ENCODE data around the gene RITA1.

Gene RITA1

DNA sequence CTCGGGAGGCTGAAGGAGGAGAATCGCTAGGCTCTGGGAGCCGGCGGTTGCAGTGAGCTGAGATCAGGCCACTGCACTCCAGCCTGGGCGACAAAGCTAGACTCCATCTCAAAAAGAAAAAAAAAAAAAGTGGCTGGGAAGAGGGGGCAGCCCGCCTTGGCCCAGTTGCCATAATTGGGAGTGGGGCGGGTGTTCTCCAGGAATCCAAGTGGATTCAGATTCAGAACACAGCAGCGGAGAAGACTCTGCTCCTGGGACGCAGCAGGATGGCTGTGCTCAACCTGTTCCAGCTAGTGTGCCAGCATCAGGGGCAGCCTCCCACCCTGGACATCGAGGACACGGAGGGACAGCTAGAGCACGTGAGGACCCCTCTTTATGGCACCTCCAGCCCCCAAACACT, 30.5 kb upstream of the RITA1 start:
- Histone ChIP-seq H3K9me3 (ENCODE audit: control insufficient read depth in 2 of 2, low read length in 2 of 2) (no peaks in the 10 kb centered on the region), H3K27me3 (ENCODE audit: control insufficient read depth in 2 of 2, insufficient read depth in 2 of 2, low read length in 2 of 2) (peaks cover 9 to 15% of the 10 kb centered on the region in 2 donors), H3K4me3 (ENCODE audit: low read length in 2 of 2) (no peak overlapping the region), H3K4me1 (ENCODE audit: control insufficient read depth in 2 of 2, insufficient read depth in 2 of 2, low read length in 2 of 2) (peaks cover 10 to 19% of the 10 kb centered on the region in 2 donors), H3K9ac (ENCODE audit: low read depth in 1 of 2, low read length in 2 of 2) (no peak overlapping the region), H3K27ac (ENCODE audit: low read depth in 2 of 2, low read length in 2 of 2) (no peak overlapping the region), H3K36me3 (ENCODE audit: control insufficient read depth in 2 of 2, insufficient read depth in 2 of 2, low read length in 2 of 2) (peaks cover 12 to 23% of the 10 kb centered on the region in 2 donors)

DNA sequence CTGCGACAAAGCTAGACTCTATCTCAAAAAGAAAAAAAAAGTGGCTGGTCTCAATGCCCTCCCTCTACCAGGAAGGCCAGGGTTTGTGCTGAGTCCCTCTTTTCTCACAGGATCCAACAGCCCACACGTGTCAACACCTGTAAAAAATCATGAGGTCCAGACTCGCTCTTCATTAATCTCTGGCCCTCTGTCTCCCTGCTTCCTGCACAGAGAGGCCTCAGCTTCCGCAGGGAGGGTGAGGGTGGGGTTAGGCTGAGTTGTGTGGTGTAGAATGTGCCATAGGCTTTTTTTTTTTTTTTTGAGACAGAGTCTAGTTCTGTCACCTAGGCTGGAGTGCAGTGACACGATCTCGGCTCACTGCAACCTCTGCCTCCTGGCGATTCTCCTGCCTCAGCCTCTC, 29.9 kb upstream of the RITA1 start:
- peaks cover 17 to 29% of the 10 kb centered on the region in 2 donors for H3K36me3 ChIP-seq (ENCODE audit: control insufficient read depth in 2 of 2, insufficient read depth in 2 of 2, low read length in 2 of 2)
- no peaks in the 10 kb centered on the region for H3K9me3 ChIP-seq (ENCODE audit: control insufficient read depth in 2 of 2, low read length in 2 of 2)
- H3K4me3 ChIP-seq (ENCODE audit: low read length in 2 of 2): no peak overlapping the region
- peaks cover 10 to 18% of the 10 kb centered on the region in 2 donors for H3K4me1 ChIP-seq (ENCODE audit: control insufficient read depth in 2 of 2, insufficient read depth in 2 of 2, low read length in 2 of 2)
- H3K27me3 ChIP-seq (ENCODE audit: control insufficient read depth in 2 of 2, insufficient read depth in 2 of 2, low read length in 2 of 2): peaks cover 9 to 15% of the 10 kb centered on the region in 2 donors
- H3K9ac ChIP-seq (ENCODE audit: low read depth in 1 of 2, low read length in 2 of 2): no peak overlapping the region
- no peak overlapping the region for H3K27ac ChIP-seq (ENCODE audit: low read depth in 2 of 2, low read length in 2 of 2)

DNA sequence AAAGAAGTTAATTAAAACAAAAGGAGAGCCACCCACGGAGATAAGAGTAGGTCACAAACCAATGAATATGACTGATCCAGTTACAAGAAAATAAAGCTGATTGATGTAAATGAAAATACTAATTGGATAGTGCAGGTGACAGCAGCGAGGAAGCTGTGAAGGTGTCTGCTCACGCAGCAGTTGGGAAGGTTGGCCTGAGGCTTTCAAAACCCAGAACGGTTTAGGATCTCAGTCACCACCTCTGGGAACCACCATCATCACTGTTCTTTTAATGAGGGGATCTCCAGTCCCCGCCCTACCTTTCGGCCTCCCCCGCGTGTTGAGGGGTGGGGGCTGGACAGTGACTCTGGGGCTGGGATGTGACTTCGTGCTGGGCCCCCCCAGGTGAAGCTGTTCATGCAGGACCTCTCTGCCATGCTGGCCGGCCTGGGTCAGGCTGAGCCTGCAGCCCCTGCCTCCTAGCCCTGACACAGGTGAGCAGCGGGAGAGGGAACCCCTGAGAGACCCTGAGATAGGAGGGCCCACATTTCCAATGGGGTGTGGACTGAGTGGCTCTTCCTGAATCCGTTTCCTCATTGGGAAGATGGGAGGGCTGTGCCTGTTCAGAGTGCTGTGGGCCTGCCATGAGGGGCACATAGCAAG, 28.2 kb upstream of the RITA1 start:
- H3K36me3 ChIP-seq (ENCODE audit: control insufficient read depth in 2 of 2, insufficient read depth in 2 of 2, low read length in 2 of 2): peaks cover 23 to 40% of the 10 kb centered on the region in 2 donors

DNA sequence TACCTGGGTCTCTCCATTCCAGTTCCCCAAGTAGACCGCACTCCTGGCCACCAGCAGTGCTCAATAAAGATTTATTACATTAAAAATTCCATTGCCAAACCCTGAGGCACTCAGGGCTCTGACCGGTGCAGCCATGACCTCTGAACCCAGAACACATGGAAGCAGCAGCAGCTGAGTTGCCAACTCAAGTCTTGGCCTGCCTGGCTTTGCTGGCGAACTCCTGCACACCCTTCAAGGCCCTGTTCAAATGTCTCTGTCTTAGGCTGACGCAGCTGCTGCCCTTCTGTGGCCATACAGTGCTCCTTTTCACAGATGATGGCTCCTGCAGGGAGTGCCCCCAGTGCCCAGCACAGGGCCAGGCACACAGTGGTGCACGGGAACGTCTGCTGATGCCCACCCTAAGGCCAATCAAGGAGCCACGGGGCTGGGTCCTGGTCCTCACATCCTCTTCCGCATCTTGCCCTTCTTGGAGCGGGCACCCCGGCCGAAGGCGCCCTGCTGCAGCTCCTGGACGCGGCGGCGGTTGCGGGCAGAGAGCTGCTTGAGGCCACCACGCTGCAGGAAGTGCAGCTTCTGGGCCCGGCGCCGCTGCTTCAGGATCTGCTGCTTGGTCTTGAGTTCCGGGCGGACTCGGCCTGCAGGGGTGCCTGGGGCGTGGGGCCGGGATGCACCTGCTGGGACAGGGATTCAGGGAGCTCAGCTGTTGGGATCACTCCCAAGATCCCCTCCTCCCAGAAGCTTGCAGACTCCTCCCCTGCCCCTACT, 26.9 kb upstream of the RITA1 start:
- peaks cover 4 to 7% of the 10 kb centered on the region in 2 donors for H3K4me1 ChIP-seq (ENCODE audit: control insufficient read depth in 2 of 2, insufficient read depth in 2 of 2, low read length in 2 of 2)
- H3K9ac ChIP-seq (ENCODE audit: low read depth in 1 of 2, low read length in 2 of 2): no peak overlapping the region
- H3K9me3 ChIP-seq (ENCODE audit: control insufficient read depth in 2 of 2, low read length in 2 of 2): no peaks in the 10 kb centered on the region
- no peak overlapping the region for H3K27ac ChIP-seq (ENCODE audit: low read depth in 2 of 2, low read length in 2 of 2)
- peaks cover 33 to 51% of the 10 kb centered on the region in 2 donors for H3K36me3 ChIP-seq (ENCODE audit: control insufficient read depth in 2 of 2, insufficient read depth in 2 of 2, low read length in 2 of 2)
- peaks cover 7% of the 10 kb centered on the region in 2 donors for H3K27me3 ChIP-seq (ENCODE audit: control insufficient read depth in 2 of 2, insufficient read depth in 2 of 2, low read length in 2 of 2)
- H3K4me3 ChIP-seq (ENCODE audit: low read length in 2 of 2): no peak overlapping the region

More for the DNA sequence above, 28.2 kb upstream of the RITA1 start:
- Histone ChIP-seq H3K9me3 (ENCODE audit: control insufficient read depth in 2 of 2, low read length in 2 of 2) (no peaks in the 10 kb centered on the region), H3K4me1 (ENCODE audit: control insufficient read depth in 2 of 2, insufficient read depth in 2 of 2, low read length in 2 of 2) (peaks cover 10 to 17% of the 10 kb centered on the region in 2 donors), H3K9ac (ENCODE audit: low read depth in 1 of 2, low read length in 2 of 2) (no peak overlapping the region), H3K27ac (ENCODE audit: low read depth in 2 of 2, low read length in 2 of 2) (no peak overlapping the region), H3K27me3 (ENCODE audit: control insufficient read depth in 2 of 2, insufficient read depth in 2 of 2, low read length in 2 of 2) (peaks cover 7 to 8% of the 10 kb centered on the region in 2 donors), H3K4me3 (ENCODE audit: low read length in 2 of 2) (no peak overlapping the region)

DNA sequence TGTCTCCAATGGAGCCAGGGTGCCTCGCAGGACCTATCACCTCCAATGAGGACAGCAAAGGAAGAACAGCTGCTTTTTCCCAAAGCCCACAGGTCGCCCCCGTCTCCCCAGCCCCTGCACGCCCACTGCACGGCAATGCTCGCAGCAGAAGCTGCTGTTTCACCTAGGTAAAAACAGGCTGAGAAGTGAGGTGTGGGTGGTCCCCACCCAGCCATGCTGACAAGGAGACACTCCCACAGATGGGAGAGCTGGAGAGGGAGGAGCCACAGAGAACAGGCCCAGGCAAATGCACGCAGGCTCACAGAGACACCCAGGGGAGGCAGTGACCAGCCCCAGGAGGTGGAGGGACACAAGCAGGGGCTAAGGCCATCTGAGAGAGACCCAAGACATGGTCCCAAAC, 25.6 kb upstream of the RITA1 start:
- H3K27ac ChIP-seq (ENCODE audit: low read depth in 2 of 2, low read length in 2 of 2): no peak overlapping the region
- H3K4me3 ChIP-seq (ENCODE audit: low read length in 2 of 2): no peak overlapping the region
- H3K9me3 ChIP-seq (ENCODE audit: control insufficient read depth in 2 of 2, low read length in 2 of 2): no peaks in the 10 kb centered on the region
- H3K36me3 ChIP-seq (ENCODE audit: control insufficient read depth in 2 of 2, insufficient read depth in 2 of 2, low read length in 2 of 2): peaks cover 38 to 60% of the 10 kb centered on the region in 2 donors
- no peaks in the 10 kb centered on the region for H3K4me1 ChIP-seq (ENCODE audit: control insufficient read depth in 2 of 2, insufficient read depth in 2 of 2, low read length in 2 of 2)
- H3K27me3 ChIP-seq (ENCODE audit: control insufficient read depth in 2 of 2, insufficient read depth in 2 of 2, low read length in 2 of 2): peaks cover 3 to 7% of the 10 kb centered on the region in 2 donors
- no peak overlapping the region for H3K9ac ChIP-seq (ENCODE audit: low read depth in 1 of 2, low read length in 2 of 2)

DNA sequence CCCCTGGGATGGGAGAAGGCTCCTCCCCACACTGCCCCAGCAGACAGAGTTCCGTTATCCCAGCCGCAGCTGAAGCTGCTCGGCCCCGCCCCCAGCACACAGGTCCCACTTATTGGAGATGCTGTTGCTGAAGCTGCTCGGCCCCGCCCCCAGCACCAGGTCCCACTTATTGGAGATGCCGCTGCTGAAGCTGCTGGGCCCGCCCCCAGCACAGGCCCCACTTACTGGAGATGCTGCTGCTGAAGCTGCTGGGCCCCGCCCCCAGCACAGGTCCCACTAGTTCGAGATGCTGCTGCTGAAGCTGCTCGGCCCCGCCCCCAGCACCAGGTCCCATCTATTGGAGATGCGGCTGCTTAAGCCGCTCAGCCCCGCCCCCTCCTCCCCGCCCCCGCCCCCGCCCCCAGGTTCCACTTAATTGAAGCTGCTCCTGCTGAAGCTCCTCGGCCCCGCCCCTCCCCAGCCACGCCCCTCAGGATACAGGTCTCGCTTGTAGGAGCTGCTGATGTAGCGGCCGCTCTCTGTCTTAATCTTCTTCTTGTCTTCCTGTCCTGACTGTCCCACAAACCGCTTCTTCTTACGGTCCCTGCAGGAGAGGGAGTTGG, 24.0 kb upstream of the RITA1 start:
- H3K27me3 ChIP-seq (ENCODE audit: control insufficient read depth in 2 of 2, insufficient read depth in 2 of 2, low read length in 2 of 2): no peaks in the 10 kb centered on the region
- no peaks in the 10 kb centered on the region for H3K4me1 ChIP-seq (ENCODE audit: control insufficient read depth in 2 of 2, insufficient read depth in 2 of 2, low read length in 2 of 2)
- H3K4me3 ChIP-seq (ENCODE audit: low read length in 2 of 2): no peak overlapping the region
- H3K27ac ChIP-seq (ENCODE audit: low read depth in 2 of 2, low read length in 2 of 2): no peak overlapping the region
- peaks cover 52 to 74% of the 10 kb centered on the region in 2 donors for H3K36me3 ChIP-seq (ENCODE audit: control insufficient read depth in 2 of 2, insufficient read depth in 2 of 2, low read length in 2 of 2)
- H3K9me3 ChIP-seq (ENCODE audit: control insufficient read depth in 2 of 2, low read length in 2 of 2): no peaks in the 10 kb centered on the region
- H3K9ac ChIP-seq (ENCODE audit: low read depth in 1 of 2, low read length in 2 of 2): no peak overlapping the region

DNA sequence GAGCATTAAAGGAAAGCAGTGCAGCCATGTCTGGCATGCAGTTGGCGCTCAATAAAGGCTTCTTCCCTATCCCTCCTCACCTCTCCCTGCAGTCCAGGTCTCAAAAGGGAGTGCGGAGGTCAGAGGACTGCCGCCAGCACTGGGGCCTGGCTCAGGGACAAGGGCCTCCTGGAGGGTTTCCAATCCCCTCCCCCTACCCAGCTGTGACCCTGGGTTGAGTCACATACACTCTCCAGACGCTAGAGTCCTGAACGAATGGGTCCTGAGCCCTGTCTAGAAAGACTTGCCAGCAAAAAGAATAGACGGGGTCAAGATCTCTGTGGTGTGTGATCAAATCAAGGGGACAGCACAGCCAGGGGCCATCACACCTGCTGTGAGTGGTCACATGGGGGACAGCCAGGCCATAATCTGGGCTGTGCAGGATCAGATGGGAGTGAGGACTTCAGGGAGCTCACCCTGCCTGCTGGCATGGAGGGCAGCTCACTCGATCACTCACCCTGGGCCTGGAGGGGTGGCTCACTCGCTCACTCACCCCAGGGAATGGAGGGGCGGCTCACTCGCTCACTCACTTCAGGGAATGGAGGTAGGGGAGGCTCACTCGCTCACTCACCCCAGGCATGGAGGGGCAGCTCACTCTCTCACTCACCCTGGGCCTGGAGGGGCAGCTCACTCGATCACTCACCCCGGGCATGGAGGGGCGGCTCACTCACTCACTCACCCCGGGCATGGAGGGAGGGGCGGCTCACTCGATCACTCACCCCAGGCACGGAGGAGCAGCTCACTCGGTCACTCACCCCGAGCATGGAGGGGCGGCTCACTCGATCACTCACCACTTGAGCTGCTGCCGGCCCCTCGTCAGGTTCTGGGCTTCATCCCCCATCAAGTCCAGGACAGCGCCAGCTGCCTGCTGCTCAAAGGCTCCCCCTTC, 23.2 kb upstream of the RITA1 start:
- Histone ChIP-seq H3K36me3 (ENCODE audit: control insufficient read depth in 2 of 2, insufficient read depth in 2 of 2, low read length in 2 of 2) (peaks cover 56 to 81% of the 10 kb centered on the region in 2 donors), H3K4me3 (ENCODE audit: low read length in 2 of 2) (no peak overlapping the region), H3K27ac (ENCODE audit: low read depth in 2 of 2, low read length in 2 of 2) (no peak overlapping the region)

DNA sequence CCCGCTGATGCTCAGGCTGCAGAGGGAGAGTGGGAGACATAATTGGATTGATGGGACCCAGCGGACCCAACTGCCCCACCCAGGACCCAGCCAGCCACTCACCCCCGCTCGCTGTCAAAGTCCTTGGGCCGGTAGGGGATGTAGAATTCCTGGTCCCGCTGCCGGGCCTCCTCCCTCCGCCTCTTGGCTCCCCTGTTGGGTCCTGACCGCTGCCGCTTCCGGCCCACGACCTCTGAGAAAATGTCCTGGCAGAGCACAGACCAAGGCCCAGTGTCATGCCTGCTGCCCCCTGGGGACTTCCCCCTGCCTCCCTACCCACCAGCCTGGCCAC, 22.5 kb upstream of the RITA1 start:
- Histone ChIP-seq H3K36me3 (ENCODE audit: control insufficient read depth in 2 of 2, insufficient read depth in 2 of 2, low read length in 2 of 2) (peaks cover 56 to 82% of the 10 kb centered on the region in 2 donors), H3K9ac (ENCODE audit: low read depth in 1 of 2, low read length in 2 of 2) (no peak overlapping the region), H3K27me3 (ENCODE audit: control insufficient read depth in 2 of 2, insufficient read depth in 2 of 2, low read length in 2 of 2) (no peaks in the 10 kb centered on the region), H3K9me3 (ENCODE audit: control insufficient read depth in 2 of 2, low read length in 2 of 2) (no peaks in the 10 kb centered on the region), H3K4me3 (ENCODE audit: low read length in 2 of 2) (no peak overlapping the region), H3K4me1 (ENCODE audit: control insufficient read depth in 2 of 2, insufficient read depth in 2 of 2, low read length in 2 of 2) (no peaks in the 10 kb centered on the region), H3K27ac (ENCODE audit: low read depth in 2 of 2, low read length in 2 of 2) (no peak overlapping the region)

More for the DNA sequence above, 23.2 kb upstream of the RITA1 start:
- Histone ChIP-seq H3K9ac (ENCODE audit: low read depth in 1 of 2, low read length in 2 of 2) (no peak overlapping the region), H3K27me3 (ENCODE audit: control insufficient read depth in 2 of 2, insufficient read depth in 2 of 2, low read length in 2 of 2) (no peaks in the 10 kb centered on the region), H3K4me1 (ENCODE audit: control insufficient read depth in 2 of 2, insufficient read depth in 2 of 2, low read length in 2 of 2) (no peaks in the 10 kb centered on the region), H3K9me3 (ENCODE audit: control insufficient read depth in 2 of 2, low read length in 2 of 2) (no peaks in the 10 kb centered on the region)

DNA sequence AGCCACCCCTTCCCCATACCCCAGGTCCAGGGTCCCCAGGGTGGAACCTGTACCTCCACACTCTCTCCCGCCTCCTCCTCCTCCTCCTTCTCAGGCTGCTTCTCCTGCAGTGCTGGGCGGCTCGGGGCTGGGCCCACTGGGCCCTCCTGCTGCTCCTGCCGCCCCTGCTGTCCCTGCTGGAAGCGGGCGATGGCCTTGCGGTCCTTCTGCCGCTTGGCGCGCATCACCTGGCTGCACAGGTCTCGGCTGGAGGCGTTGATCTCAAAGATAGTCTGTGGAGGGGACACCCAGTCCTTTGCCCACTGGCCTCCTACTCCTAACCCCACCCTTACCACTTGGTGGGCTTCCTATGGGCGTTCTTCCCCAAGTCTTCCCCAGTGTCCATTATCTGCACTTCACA, 21.5 kb upstream of the RITA1 start:
- peaks cover 61 to 81% of the 10 kb centered on the region in 2 donors for H3K36me3 ChIP-seq (ENCODE audit: control insufficient read depth in 2 of 2, insufficient read depth in 2 of 2, low read length in 2 of 2)

More for the DNA sequence above, 21.5 kb upstream of the RITA1 start:
- Histone ChIP-seq H3K9me3 (ENCODE audit: control insufficient read depth in 2 of 2, low read length in 2 of 2) (no peaks in the 10 kb centered on the region), H3K27ac (ENCODE audit: low read depth in 2 of 2, low read length in 2 of 2) (no peak overlapping the region), H3K4me3 (ENCODE audit: low read length in 2 of 2) (no peak overlapping the region), H3K27me3 (ENCODE audit: control insufficient read depth in 2 of 2, insufficient read depth in 2 of 2, low read length in 2 of 2) (no peaks in the 10 kb centered on the region), H3K4me1 (ENCODE audit: control insufficient read depth in 2 of 2, insufficient read depth in 2 of 2, low read length in 2 of 2) (no peaks in the 10 kb centered on the region), H3K9ac (ENCODE audit: low read depth in 1 of 2, low read length in 2 of 2) (no peak overlapping the region)

Data from mucosa of rectum (tissue), 2 donors.